Stimulated activated naive B cell treated with anti-CD40 and anti-IgM and Interleukin-4, amounts not matched to agents 10 μg/mL and 1 μg/mL and 100 μg/mL, for 72 hours (primary cell): Measurements from ENCODE around the gene SDK1.
"Not testable (repeated sequence)": the region's sequence is repeated elsewhere in the genome, so short reads cannot be mapped to it uniquely, and the experiment has no call there.

Experiments used
- ATAC-seq, 2 donors: fragments of 150-1000 bp; cut with Tn5 transposase; replicated peaks; 2 replicates each; pipeline ENCODE4 v1.10.0; 2021; ENCODE audit warnings: moderate library complexity in 1 of 2
- DNase-seq: peaks from one replicate; pipeline ENCODE4 v3.0.0; 2021
- H3K27ac Mint-ChIP-seq: one replicate; pipeline ENCODE4 v1.8.0; 2022; ENCODE audit warnings: mild to moderate bottlenecking, mixed read lengths
- H3K27me3 Mint-ChIP-seq, 2 donors: one replicate each; pipeline ENCODE4 v1.8.0; 2022; ENCODE audit warnings: mixed read lengths in 2 of 2
- H3K36me3 Mint-ChIP-seq, 2 donors: one replicate each; pipeline ENCODE4 v1.8.0; 2022; ENCODE audit warnings: mixed read lengths in 2 of 2, mild to moderate bottlenecking in 1 of 2
- H3K4me1 Mint-ChIP-seq, 2 donors: one replicate each; pipeline ENCODE4 v1.8.0; 2022; ENCODE audit warnings: mixed read lengths in 2 of 2, mild to moderate bottlenecking in 1 of 2
- H3K4me3 Mint-ChIP-seq, 2 donors: one replicate each; pipeline ENCODE4 v1.8.0; 2022; ENCODE audit warnings: mild to moderate bottlenecking in 2 of 2, mixed read lengths in 2 of 2, moderate library complexity in 1 of 2
- H3K9me3 Mint-ChIP-seq, 2 donors: one replicate each; pipeline ENCODE4 v1.8.0; 2022; ENCODE audit warnings: mixed read lengths in 2 of 2, mild to moderate bottlenecking in 1 of 2

The SDK1 gene

DNA sequence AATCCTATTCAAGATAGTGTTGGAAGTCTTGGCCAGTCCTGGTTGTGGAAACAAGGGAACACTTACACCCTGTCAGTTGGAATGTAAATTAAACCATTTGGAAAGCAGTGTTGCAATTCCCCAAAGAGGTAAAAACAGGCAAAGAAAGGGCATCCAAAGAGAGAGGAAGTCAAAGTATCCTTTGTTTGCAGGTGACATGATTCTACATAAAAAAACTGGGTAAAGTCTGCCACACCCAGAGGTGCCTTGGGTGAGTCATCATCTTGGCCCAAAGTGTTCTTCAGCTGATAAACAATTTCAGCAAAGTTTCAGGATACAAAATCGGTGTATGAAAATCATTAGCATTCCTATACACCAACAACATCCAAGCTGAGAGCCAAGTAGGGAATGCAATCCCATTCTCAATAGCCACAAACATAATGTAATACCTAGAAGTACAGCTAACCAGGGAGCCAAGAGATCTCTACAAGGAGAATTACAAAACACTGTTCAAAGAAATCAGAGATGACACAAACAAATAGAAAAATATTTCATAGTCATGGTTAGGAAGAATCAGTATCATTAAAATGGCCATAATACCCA lies 278.7 kb downstream of the SDK1 start:
- ATAC-seq: no peak
- H3K4me1 Mint-ChIP-seq: no peaks in the 10 kb centered on the region

DNA sequence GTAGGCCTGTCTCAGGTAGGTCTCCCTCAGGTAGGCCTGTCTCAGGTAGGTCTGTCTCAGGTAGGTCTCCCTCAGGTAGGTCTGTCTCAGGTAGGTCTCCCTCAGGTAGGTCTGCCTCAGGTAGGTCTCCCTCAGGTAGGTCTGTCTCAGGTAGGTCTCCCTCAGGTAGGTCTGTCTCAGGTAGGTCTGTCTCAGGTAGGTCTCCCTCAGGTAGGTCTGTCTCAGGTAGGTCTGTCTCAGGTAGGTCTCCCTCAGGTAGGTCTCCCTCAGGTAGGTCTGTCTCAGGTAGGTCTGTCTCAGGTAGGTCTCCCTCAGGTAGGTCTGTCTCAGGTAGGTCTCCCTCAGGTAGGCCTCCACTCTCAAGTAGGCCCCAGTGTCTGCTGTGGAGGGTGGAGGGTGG lies 281.1 kb downstream of the SDK1 start:
- not testable (repeated sequence) for H3K36me3 Mint-ChIP-seq, H3K4me3 Mint-ChIP-seq, H3K27me3 Mint-ChIP-seq, ATAC-seq, H3K27ac Mint-ChIP-seq, H3K4me1 Mint-ChIP-seq, DNase-seq
- H3K9me3 Mint-ChIP-seq: peaks cover 4 to 13% of the 10 kb centered on the region in 2 donors

More for the DNA sequence above, 278.7 kb downstream of the SDK1 start:
- H3K27ac Mint-ChIP-seq: no peak overlapping the region
- DNase-seq: no peak
- no peak overlapping the region for H3K4me3 Mint-ChIP-seq
- peaks cover 4 to 16% of the 10 kb centered on the region in 2 donors for H3K9me3 Mint-ChIP-seq
- H3K36me3 Mint-ChIP-seq: peaks cover 0 to 1% of the 10 kb centered on the region in 2 donors
- peaks cover 0 to 8% of the 10 kb centered on the region in 2 donors for H3K27me3 Mint-ChIP-seq

DNA sequence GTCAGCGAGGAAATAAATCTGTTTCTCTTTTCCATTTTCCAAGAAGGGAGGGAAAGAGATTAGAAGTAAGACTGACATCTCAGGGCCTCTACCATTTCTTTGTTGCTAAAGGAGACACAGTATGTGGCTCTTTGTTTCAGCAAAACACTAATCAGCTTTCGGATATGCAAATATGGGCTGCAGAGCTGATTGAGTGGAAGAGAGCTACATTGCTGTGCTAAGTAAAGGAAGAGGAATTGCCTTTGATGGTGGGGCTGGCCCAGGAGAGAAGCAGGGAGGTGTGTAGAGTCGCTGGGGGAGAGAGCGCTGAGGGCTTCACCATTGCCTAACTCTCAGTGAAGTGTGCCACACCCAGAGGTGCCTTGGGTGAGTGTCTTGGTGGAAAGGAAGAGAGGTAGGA lies 284.8 kb downstream of the SDK1 start:
- Mint-ChIP-seq H3K9me3 (peaks cover 0 to 4% of the 10 kb centered on the region in 2 donors), H3K4me1 (no peaks in the 10 kb centered on the region), H3K27ac (no peak overlapping the region), H3K4me3 (no peak overlapping the region), H3K36me3 (no peaks in the 10 kb centered on the region), H3K27me3 (no peaks in the 10 kb centered on the region)
- ATAC-seq (no peak), DNase-seq (no peak)

DNA sequence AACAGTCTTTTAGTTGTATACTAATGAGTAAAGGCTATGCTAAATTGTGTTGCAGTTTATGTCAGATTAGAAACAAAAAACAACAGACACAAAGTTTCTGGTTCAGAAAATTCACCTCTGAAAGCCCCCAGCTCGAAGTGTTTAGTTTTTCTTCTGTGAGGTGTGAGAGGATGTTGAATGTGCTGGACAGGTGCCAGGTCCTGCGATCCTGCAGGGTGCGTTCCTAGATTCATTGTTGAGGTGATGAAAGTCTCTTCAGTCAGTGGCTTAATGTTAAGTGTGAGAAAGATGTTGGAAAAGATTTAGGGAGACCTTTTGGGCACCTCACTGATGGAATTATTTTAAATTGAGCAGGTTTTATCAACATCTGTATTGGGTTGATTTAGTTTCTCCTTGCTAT lies 287.3 kb downstream of the SDK1 start:
- Mint-ChIP-seq H3K27me3 (no peaks in the 10 kb centered on the region), H3K4me1 (peaks cover 8 to 17% of the 10 kb centered on the region in 2 donors), H3K36me3 (no peaks in the 10 kb centered on the region), H3K27ac (no peak overlapping the region), H3K4me3 (no peak overlapping the region), H3K9me3 (peaks cover 0 to 4% of the 10 kb centered on the region in 2 donors)
- ATAC-seq: no peak
- no peak for DNase-seq

DNA sequence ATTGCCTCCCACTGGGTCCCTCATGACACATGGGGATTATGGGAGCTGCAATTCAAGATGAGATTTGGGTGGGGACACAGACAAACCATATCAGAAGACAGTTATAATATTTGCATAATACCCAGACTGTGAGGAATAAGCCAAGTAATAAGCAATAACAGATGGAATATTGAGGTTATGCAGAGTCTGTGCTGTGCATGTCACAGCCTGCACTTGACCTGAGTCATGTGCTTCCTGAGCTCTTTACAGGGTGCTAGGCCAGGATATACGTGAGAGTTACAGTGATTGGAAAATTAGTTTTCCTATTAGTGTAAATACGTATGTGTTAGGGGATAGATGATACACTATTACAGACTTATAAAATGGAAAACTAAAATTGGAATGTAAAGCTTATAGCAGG lies 288.7 kb downstream of the SDK1 start:
- Mint-ChIP-seq H3K4me3 (no peak overlapping the region), H3K27ac (no peak overlapping the region), H3K27me3 (no peaks in the 10 kb centered on the region), H3K4me1 (peaks cover 9 to 18% of the 10 kb centered on the region in 2 donors), H3K36me3 (no peaks in the 10 kb centered on the region), H3K9me3 (peaks cover 0 to 4% of the 10 kb centered on the region in 2 donors)
- DNase-seq (no peak), ATAC-seq (no peak)

DNA sequence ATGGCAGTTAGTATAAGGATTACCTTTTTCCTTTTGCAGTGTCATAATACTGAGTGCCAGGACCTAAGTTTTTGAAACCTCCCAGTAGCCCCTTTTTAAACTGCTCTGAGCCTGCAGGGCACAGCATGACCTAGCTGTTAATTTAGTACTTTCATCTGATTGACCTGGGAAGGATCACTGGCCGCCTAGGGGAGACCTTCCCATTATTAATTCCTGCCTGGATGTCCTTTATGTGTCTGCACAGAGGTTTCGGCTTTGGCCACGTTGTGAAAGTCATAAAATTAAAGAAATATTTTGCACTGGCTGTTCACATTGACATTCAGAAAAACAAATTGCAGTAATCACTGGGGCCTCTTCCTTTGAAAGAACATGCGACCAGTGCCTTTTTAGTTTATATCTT lies 290.2 kb downstream of the SDK1 start:
- Mint-ChIP-seq H3K4me1 (peaks cover 12 to 21% of the 10 kb centered on the region in 2 donors), H3K36me3 (peaks cover 2 to 3% of the 10 kb centered on the region in 2 donors), H3K4me3 (no peak overlapping the region), H3K27ac (no peak overlapping the region), H3K27me3 (no peaks in the 10 kb centered on the region), H3K9me3 (peaks cover 3 to 7% of the 10 kb centered on the region in 2 donors)
- DNase-seq: no peak
- ATAC-seq: no peak

DNA sequence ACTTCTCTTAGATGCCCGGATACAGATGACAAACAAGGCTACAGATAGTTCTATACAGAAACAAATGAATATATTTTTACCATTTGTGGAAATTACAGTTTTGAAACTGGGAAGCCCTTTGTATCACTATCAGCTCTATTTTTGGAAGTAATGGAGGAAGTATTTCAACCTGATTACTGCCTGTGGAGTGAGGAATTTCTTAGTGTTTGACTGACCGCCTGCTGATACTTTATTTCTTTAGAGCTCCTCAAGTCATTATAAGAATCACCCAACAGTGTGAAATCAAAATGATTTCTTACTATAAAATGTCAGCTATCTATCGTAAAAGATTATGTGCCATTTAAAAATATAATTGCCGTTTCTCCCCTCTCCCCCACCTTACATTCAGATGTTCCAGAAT lies 290.9 kb downstream of the SDK1 start:
- H3K27me3 Mint-ChIP-seq: no peaks in the 10 kb centered on the region
- DNase-seq: no peak
- H3K4me3 Mint-ChIP-seq: no peak overlapping the region

DNA sequence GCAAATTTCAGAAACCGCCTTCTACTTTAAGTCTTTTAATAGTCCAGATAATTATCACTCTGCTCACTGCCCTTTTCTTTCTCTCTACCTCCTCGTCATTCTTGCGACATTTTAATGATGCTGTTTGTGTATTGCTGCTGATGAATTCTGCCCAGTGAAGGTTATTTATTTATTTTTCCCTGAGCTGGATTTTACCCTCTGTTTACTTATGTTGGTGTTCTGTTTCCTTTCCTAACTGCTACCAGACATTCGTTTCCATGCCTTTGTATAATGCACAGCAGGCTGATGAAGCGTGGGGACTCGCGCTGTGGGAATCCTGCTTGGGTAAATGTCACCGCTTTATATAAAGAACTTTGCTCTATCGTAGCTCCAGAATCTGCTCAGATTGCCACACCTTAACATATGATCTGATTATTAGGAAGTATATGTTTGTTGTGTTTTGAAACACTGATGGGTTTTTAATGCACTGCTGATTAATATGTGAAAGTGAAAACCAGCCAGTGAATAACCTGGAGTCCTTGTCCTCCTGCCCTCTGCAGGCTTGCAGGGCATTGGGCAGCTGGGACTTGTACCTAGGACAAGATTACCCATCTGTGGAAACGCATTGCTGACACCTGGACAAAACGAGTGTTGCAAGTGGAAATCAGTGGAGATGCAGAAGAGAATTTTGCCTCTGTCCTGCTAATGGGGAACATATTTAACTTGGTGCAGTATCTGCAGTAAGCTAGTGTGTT lies 291.5 kb downstream of the SDK1 start:
- Mint-ChIP-seq H3K9me3 (peaks cover 6 to 7% of the 10 kb centered on the region in 2 donors), H3K36me3 (peaks cover 4 to 5% of the 10 kb centered on the region in 2 donors), H3K4me3 (no peak overlapping the region), H3K4me1 (peaks cover 15 to 35% of the 10 kb centered on the region in 2 donors), H3K27ac (no peak overlapping the region), H3K27me3 (no peaks in the 10 kb centered on the region)
- ATAC-seq (no peak), DNase-seq (no peak)

More for the DNA sequence above, 290.9 kb downstream of the SDK1 start:
- Mint-ChIP-seq H3K4me1 (peaks cover 13 to 29% of the 10 kb centered on the region in 2 donors), H3K36me3 (peaks cover 4 to 5% of the 10 kb centered on the region in 2 donors), H3K27ac (no peak overlapping the region), H3K9me3 (peaks cover 6 to 7% of the 10 kb centered on the region in 2 donors)
- ATAC-seq: no peak

DNA sequence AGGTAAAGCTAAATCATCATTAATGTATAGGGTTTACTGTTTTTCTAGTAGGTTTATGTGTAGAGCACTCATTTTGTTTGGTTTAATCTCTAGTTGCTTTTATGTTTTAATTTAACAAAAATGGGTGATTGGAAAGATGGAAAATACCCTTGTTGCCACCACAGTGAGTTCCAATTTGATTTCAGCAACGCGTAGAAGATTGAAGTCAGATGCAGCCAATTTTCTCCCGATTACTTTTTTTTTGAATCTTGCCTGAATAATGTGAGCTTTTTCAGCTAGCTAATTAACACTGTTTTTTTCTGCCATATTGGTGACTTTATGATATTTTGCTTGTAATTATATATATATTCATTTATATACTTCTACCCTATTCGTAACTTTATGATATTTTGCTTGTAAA lies 293.8 kb downstream of the SDK1 start:
- no peak for ATAC-seq

DNA sequence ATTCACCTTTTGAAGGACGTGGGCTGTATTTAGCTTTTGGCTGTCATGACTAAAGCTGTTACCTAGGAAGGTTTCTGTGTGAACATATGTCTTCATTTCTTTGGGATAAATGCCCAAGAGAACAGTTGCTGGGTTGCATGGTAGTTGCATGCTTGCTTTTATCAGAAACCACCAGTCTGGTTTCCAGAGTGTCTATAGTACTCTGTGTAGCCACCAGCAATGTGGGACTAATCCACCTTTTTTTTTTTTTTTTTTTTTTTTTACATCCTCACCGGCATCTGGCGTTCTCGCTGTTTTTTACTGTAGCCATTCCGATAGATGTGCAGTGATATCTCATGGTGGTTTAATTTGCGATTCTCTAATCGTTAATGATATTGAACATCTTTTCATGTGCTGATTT lies 297.8 kb downstream of the SDK1 start:
- Mint-ChIP-seq H3K36me3 (peaks cover 7 to 12% of the 10 kb centered on the region in 2 donors), H3K4me3 (no peak overlapping the region), H3K27ac (no peak overlapping the region), H3K27me3 (no peaks in the 10 kb centered on the region), H3K4me1 (peaks cover 12 to 33% of the 10 kb centered on the region in 2 donors), H3K9me3 (peaks cover 10 to 13% of the 10 kb centered on the region in 2 donors)
- DNase-seq (no peak), ATAC-seq (no peak)

More for the DNA sequence above, 293.8 kb downstream of the SDK1 start:
- no peak overlapping the region for H3K4me3 Mint-ChIP-seq
- H3K36me3 Mint-ChIP-seq: peaks cover 7 to 12% of the 10 kb centered on the region in 2 donors
- no peaks in the 10 kb centered on the region for H3K27me3 Mint-ChIP-seq
- peaks cover 5 to 13% of the 10 kb centered on the region in 2 donors for H3K9me3 Mint-ChIP-seq
- no peak overlapping the region for H3K27ac Mint-ChIP-seq
- peaks cover 21 to 48% of the 10 kb centered on the region in 2 donors for H3K4me1 Mint-ChIP-seq
- DNase-seq: no peak

DNA sequence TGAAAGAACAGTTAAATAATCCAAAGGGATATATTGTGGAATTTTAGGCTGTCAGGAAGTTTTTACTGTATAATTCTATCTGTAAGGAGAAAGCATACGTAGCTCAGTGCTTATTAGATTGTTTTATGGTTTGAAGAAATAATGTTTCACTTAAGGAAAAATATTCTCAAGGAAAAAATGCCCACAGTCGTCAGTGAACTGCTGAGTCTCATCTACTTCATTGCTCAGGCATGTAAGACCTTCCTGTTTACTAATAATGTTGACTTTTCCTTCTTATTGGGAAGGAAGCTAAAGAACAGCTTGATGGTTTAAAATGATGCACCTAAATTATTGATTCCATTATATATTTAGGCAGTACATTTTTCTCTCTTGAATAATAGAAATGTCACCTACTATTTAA lies 304.2 kb downstream of the SDK1 start:
- Mint-ChIP-seq H3K9me3 (peaks cover 0 to 7% of the 10 kb centered on the region in 2 donors), H3K4me3 (no peak overlapping the region), H3K36me3 (peaks cover 0 to 7% of the 10 kb centered on the region in 2 donors), H3K27ac (no peak overlapping the region), H3K27me3 (peaks cover 0 to 6% of the 10 kb centered on the region in 2 donors), H3K4me1 (peaks cover 5 to 9% of the 10 kb centered on the region in 2 donors)
- DNase-seq: no peak
- no peak for ATAC-seq

DNA sequence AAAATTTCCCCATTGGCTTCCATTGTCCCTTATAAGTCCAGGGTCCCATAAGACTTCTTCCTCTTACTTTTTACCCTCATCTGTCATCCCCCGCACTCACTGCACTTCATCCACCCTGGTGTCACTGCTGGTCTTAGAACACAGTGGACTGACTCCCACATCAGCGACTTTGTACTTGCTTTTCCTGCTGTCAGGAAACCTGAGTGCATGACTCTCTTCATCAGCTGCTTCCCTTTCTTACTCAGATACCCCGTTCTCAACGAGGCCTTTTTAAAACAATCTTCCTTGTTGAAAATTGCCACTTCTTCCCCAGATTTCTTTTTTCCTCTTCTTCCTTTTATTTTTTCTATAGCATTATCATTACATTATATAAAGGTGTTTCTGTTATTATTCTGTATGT lies 305.4 kb downstream of the SDK1 start:
- Mint-ChIP-seq H3K9me3 (peaks cover 0 to 7% of the 10 kb centered on the region in 2 donors), H3K4me1 (peaks cover 5 to 9% of the 10 kb centered on the region in 2 donors), H3K27me3 (peaks cover 0 to 9% of the 10 kb centered on the region in 2 donors), H3K36me3 (peaks cover 0 to 7% of the 10 kb centered on the region in 2 donors), H3K4me3 (no peak overlapping the region), H3K27ac (no peak overlapping the region)
- ATAC-seq (no peak), DNase-seq (no peak)

DNA sequence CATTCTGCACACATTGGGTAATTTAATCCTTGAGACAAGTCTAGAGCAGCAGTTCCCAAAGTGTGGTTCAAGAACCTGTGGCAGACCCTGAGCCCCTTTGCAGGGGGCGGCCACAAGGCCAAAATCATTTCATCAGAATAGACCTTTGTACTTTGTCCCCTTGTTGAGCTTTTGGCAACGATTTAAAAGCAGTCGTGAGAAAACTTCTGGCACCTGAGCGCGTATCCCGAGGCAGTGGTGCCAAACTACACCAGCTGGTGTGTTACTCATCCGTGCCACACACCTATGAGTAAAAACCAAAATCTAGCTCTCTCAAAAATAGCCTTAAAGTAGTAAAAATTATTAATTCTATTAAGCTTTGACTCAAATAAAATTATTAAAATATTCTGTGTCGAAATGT lies 306.8 kb downstream of the SDK1 start:
- peaks cover 0 to 7% of the 10 kb centered on the region in 2 donors for H3K36me3 Mint-ChIP-seq
- peaks cover 5 to 9% of the 10 kb centered on the region in 2 donors for H3K4me1 Mint-ChIP-seq
- ATAC-seq: no peak
- H3K27ac Mint-ChIP-seq: no peak overlapping the region
- H3K27me3 Mint-ChIP-seq: peaks cover 0 to 21% of the 10 kb centered on the region in 2 donors
- H3K4me3 Mint-ChIP-seq: no peak overlapping the region
- DNase-seq: no peak
- peaks cover 0 to 5% of the 10 kb centered on the region in 2 donors for H3K9me3 Mint-ChIP-seq

DNA sequence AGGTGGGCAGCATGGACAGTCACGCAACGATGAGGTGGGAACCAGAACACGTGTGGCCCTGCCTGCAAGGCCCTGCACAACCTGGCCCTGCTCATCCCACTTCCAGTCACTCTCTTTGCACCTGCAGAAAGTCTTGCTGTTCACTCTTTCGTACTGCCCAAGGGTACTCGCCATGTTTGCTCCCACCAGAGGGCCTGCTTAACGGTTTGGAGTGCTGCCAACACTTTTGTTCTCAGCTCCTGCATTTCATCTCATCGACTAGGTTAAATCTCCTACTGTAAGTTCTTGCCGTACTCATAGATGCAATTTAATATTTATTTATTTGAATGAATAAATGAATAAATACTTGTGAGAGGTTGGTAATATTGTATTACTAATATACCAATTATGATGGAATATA lies 315.3 kb downstream of the SDK1 start:
- H3K36me3 Mint-ChIP-seq: peaks cover 0 to 6% of the 10 kb centered on the region in 2 donors
- H3K4me1 Mint-ChIP-seq: no peaks in the 10 kb centered on the region
- H3K9me3 Mint-ChIP-seq: peaks cover 11 to 13% of the 10 kb centered on the region in 2 donors
- H3K4me3 Mint-ChIP-seq: no peak overlapping the region
- H3K27me3 Mint-ChIP-seq: peaks cover 16 to 27% of the 10 kb centered on the region in 2 donors
- no peak overlapping the region for H3K27ac Mint-ChIP-seq
- ATAC-seq (no peak), DNase-seq (no peak)

DNA sequence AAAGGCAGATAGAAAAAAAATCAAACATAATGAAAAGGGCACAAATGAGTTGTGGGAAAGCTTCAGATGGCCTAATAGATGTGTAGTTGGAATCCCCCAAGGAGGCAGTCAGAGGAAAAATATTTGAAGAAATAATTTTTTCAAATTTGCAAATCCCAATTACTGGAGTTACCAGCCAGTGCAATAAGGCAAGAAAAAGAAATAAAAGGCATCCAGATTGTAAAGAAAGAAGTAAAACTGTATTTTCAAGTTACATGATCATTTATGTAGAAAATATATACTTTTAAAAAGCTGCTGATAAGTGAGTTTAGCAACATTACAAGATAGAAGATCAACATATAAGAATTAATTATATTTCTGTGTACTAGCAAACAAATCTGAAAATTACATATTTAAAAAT lies 329.0 kb downstream of the SDK1 start:
- no peaks in the 10 kb centered on the region for H3K4me1 Mint-ChIP-seq
- H3K27ac Mint-ChIP-seq: no peak overlapping the region
- ATAC-seq (no peak), DNase-seq (no peak)
- H3K27me3 Mint-ChIP-seq: peaks cover 6 to 8% of the 10 kb centered on the region in 2 donors
- H3K4me3 Mint-ChIP-seq: no peak overlapping the region
- H3K9me3 Mint-ChIP-seq: peaks cover 6 to 13% of the 10 kb centered on the region in 2 donors
- peaks cover 6 to 8% of the 10 kb centered on the region in 2 donors for H3K36me3 Mint-ChIP-seq
